GM21515 (cell line): ENCODE measurements around the gene EIF3K.
"Not testable (repeated sequence)": the region's sequence is repeated elsewhere in the genome, so short reads cannot be mapped to it uniquely, and the experiment has no call there.

Source experiments
- ATAC-seq: cut with Tn5 transposase; IDR thresholded peaks from one replicate; pipeline ENCODE4 v1.9.1; 2021; ENCODE audit not compliant: unreplicated experiment

The EIF3K gene

GRCh38 chr19:38618590-38619360 lies at the start of gene EIF3K:
Gene EIF3K (plus strand): TSS chr19:38619188. CDS start chr19:38619269, 81 bp downstream.
- ATAC-seq = peak; percentile 52

GRCh38 chr19:38569368-38569983 lies 49.5 kb upstream of the EIF3K start:
- no peak for ATAC-seq

GRCh38 chr19:38571682-38572081 lies 47.3 kb upstream of the EIF3K start:
- no peak for ATAC-seq

GRCh38 chr19:38577826-38578225 lies 41.2 kb upstream of the EIF3K start:
- no peak for ATAC-seq

GRCh38 chr19:38579304-38579703 lies 39.7 kb upstream of the EIF3K start:
- not testable (repeated sequence) for ATAC-seq

GRCh38 chr19:38580080-38580479 lies 38.9 kb upstream of the EIF3K start:
- no peak for ATAC-seq

GRCh38 chr19:38583219-38583984 lies 35.6 kb upstream of the EIF3K start:
- peak; percentile 71 for ATAC-seq

- ATAC-seq = no peak
Measured at GRCh38 chr19:38583985-38584305, 35.0 kb upstream of the EIF3K start.

- ATAC-seq = no peak
Measured at GRCh38 chr19:38587562-38587961, 31.4 kb upstream of the EIF3K start.

- no peak for ATAC-seq
Measured at GRCh38 chr19:38588041-38588440, 30.9 kb upstream of the EIF3K start.

- no peak for ATAC-seq
Measured at GRCh38 chr19:38592940-38593339, 26.0 kb upstream of the EIF3K start.

- ATAC-seq = no peak
Measured at GRCh38 chr19:38596057-38596981, 22.7 kb upstream of the EIF3K start.

- no peak for ATAC-seq
Measured at GRCh38 chr19:38597075-38597474, 21.9 kb upstream of the EIF3K start.

GRCh38 chr19:38599722-38600121 lies 19.3 kb upstream of the EIF3K start:
- ATAC-seq = no peak

- ATAC-seq = not testable (repeated sequence)
Measured at GRCh38 chr19:38602856-38603255, 16.1 kb upstream of the EIF3K start.

- no peak for ATAC-seq
Measured at GRCh38 chr19:38606131-38606530, 12.9 kb upstream of the EIF3K start.

GRCh38 chr19:38614289-38614688 lies 4.7 kb upstream of the EIF3K start:
- ATAC-seq = no peak

- ATAC-seq = no peak
Measured at GRCh38 chr19:38615007-38615581, 3.9 kb upstream of the EIF3K start.

- ATAC-seq = no peak
Measured at GRCh38 chr19:38616265-38616664, 2.7 kb upstream of the EIF3K start.

GRCh38 chr19:38617283-38617763 lies 1.7 kb upstream of the EIF3K start:
- peak; percentile 1 for ATAC-seq
